Measurements from ENCODE around the gene MAP3K20.
A peak's percentile ranks its signal among the peaks of the same experiment; 100 is the strongest.
"Not testable (repeated sequence)": the region's sequence is repeated elsewhere in the genome, so short reads cannot be mapped to it uniquely, and the experiment has no call there.

MAP3K20 gene

GRCh38 chr2:173075781-173076580 is at the start of gene MAP3K20:
TSS of gene MAP3K20 (plus strand) at chr2:173075846. CDS start at chr2:173091032, 15,186 bp downstream.
- DNase-seq (ENCODE audit: low spot score) = peak; percentile 20

DNA sequence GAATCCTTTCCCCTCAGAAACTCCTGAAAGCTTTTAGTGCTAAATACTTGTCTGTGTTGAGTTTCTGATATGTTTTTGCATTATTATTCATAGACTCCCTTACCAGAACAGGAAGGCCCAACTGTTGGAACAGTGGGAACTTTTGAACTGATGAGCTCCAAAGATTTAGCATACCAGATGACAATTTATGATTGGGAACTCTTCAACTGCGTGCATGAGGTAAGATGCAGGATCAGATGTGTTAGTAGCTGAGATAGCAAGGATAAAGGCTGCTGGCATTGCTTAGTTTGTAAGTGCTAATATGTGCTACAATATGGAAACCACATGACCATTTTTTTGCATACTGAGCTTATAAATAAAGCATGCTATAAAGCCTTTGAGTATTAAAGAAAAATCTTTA is 49.2 kb upstream of the MAP3K20 start:
- no peak for DNase-seq (ENCODE audit: low spot score)

- DNase-seq (ENCODE audit: low spot score) = peak; percentile 89
These were observed 48.2 kb upstream of the MAP3K20 start for GRCh38 chr2:173027181-173028128.

GRCh38 chr2:173028141-173028540 is 47.5 kb upstream of the MAP3K20 start:
- DNase-seq (ENCODE audit: low spot score) = peak; percentile 42

DNA sequence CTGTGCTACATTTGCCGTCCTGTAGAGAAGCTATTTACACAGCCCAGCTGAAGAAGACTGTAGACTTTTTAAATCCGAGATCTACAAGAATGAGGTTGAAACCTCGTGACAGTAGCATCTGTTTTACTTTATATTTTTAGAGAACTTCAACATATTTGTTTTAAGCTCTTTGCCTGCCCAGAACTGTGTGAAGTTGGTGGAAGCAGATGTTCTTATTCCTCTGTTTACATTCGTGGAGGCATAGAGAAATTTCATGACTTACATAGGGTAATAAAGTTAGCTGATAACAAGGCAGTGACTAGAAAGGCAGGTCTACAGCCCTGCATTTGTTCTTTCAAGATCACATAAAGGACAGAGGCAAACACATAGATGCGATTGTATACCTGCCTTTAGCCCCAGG is 47.0 kb upstream of the MAP3K20 start:
- no peak for DNase-seq (ENCODE audit: low spot score)

GRCh38 chr2:173030561-173031490 is 44.8 kb upstream of the MAP3K20 start:
- no peak for DNase-seq (ENCODE audit: low spot score)

- no peak for DNase-seq (ENCODE audit: low spot score)
These were observed 43.6 kb upstream of the MAP3K20 start for GRCh38 chr2:173032032-173032431.

DNA sequence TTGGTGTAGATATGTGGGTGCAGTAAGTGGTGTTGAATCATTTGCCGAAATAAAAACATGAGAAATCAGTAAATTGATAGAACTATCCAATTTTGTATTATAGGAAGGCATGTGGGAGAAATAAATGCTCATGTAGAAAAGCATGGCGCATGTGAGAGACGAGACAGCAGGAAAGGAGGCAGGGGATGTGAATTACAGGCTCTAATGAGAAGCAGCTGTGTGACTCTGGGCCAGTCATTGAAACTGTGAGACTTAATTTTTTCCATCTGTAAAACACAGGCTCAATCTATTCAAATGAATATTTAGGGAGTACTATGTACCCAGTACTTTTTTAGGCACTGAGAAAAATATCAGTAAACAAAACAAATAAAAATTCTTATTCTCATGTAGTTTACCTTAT is 42.6 kb upstream of the MAP3K20 start:
- no peak for DNase-seq (ENCODE audit: low spot score)

DNA sequence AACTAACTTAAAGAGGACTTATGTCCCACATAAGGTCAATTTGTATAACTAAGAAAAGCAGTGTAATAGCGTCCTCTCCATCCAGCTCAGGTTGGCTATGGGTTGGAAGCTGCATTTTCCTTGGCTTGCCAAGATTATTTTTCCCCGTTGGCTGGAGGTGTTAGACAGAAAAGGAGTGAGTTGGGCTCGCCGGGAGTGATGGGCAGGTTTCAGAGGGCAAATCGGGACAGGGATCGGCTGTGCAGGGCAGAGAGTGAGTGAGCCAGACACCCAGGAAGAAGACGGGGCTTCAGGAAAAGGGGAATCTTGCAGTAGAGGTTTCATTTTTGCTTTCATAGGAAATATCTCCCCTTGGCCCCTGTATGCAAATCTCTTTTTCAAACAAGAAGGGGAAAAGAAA is 41.5 kb upstream of the MAP3K20 start:
- no peak for DNase-seq (ENCODE audit: low spot score)

GRCh38 chr2:173037245-173038120 is 38.2 kb upstream of the MAP3K20 start:
- no peak for DNase-seq (ENCODE audit: low spot score)

GRCh38 chr2:173038257-173038656 is 37.4 kb upstream of the MAP3K20 start:
- DNase-seq (ENCODE audit: low spot score) = not testable (repeated sequence)

GRCh38 chr2:173040729-173041128 is 34.9 kb upstream of the MAP3K20 start:
- no peak for DNase-seq (ENCODE audit: low spot score)

GRCh38 chr2:173043476-173043875 is 32.2 kb upstream of the MAP3K20 start:
- DNase-seq (ENCODE audit: low spot score) = no peak

DNA sequence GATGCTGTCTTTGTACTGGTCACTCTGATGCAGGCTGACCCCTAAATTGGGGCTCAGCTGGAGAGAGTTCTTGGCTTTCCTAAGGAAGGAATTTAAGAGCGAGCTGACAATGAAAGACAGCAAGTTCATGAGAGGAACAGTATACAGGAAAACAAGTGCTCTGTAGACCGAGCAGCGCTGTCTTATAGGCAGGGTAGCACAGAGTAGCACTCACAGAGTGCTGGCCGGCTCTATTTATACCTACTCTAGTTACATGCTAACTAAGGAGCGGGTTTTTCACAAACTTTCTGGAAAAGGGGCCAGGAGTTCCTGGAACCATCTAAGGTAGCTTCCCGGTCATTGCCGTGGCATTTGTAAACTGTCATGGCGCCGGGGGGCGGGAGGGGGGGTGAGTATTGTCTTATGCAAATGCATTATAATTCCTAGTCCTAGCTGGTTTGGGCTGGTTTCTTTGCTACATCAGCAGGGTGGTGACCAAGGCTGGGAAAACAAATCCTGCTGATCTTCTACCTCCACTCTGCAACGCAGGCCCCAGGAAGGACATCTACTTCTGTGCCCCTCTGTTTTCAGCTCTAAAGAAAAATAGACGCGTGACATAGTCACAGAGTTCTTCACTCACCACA is 31.6 kb upstream of the MAP3K20 start:
- no peak for DNase-seq (ENCODE audit: low spot score)

DNA sequence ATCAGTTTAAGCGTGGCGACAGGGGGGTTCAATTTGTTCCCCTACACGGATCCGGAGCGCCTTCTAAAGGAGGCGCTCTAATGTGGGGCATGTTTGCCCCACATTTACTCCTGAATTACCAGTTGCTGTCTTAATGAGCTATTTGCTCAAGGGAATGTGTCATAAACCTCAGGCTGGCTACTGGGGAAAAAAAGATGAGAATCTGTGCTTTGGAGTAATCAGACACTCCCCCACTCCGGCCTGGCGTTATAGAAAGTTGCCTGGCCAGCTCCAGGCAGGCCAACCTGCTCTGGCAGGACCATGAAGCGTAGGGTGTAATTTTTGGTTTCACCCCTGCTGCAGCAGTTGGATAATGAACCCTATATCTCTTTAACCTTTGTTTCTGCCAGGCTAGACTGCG is 31.0 kb upstream of the MAP3K20 start:
- DNase-seq (ENCODE audit: low spot score) = no peak

DNA sequence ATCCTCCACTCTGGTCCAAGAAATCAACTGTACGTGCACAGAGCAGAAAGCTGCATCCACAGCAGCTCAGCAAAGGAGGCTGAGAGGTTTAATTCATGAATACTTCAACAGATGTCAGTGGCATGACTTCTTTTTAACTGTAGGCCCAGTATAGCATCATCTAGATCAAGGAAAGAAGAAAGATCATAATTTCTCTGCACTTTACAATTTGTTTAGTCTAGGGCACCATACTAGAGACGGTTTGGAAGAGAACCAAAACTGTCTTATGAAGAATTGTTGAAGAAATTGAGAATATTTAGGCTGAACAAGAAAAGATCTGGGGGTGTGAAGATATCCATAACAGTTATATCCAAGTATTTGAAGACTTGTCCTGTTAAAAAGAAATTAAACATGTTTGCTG is 30.5 kb upstream of the MAP3K20 start:
- no peak for DNase-seq (ENCODE audit: low spot score)

- no peak for DNase-seq (ENCODE audit: low spot score)
These were observed 27.1 kb upstream of the MAP3K20 start for GRCh38 chr2:173048522-173048896.

DNA sequence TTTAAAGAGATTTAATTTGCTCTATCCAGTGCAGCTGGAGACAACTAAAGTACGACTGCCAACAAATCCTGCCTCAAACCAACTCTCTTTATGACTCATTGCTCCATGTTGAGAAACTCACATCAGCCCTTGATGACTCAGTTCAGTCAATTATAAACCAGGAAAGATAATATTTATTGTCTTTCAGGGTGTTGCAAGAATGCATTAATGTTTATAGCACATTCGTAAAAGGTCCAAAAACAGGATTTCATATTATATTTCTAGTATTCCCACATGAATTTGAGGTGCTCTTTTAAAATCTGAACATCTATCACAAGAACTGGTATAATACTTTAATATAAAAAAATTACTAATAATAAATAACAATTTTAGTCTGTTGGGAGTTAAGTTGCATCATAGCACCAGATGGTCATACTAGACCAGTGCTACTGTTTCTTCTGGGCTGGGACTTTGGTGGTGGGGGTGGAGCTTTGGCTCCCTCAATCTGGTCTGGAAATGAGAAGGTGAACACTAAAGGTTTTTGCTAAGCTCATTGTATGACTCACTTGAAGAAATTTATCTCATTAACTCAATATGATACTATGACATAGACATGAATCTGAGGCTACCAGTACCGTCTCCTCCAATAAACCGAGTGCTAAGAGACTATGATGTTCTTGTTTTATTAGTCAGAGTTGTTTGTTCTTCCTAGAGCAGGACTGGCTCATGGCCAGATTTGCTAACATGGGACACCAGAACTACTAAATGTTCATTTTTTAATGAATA is 26.6 kb upstream of the MAP3K20 start:
- DNase-seq (ENCODE audit: low spot score) = no peak

GRCh38 chr2:173049831-173050230 is 25.8 kb upstream of the MAP3K20 start:
- DNase-seq (ENCODE audit: low spot score) = no peak

DNA sequence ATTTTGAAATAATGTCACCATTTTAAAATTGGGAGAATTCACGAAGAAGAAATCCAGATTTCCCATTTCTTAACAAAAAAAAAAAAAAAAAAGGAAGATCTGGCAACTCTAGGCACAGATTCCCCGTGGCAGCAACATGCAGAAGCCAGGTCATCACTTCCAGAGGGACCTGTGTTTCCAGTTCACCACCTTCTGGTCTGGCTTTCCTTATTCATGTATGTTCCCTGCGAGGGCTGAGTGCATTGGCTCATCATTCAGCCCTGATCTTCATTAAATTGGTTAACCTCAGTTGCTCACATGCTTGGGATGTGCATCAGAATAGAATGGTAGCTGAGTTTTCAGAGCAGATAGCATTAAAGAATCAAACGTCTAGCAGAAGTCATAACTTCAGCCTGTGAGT is 25.0 kb upstream of the MAP3K20 start:
- DNase-seq (ENCODE audit: low spot score) = no peak
